WTC11 (cell line): Measurements from ENCODE around the gene ABHD6. TPM values are rescaled to one million over a fixed set of nuclear protein-coding genes. Genes with fewer than 3 reads are reported as not detected.

Source experiments
- ATAC-seq: fragments of 200-7000 bp; cut with Tn5 transposase; 2 replicates; pipeline ENCODE4 v1.10.0; 2021; ENCODE audit warnings: mild to moderate bottlenecking, moderate library complexity
- CTCF ChIA-PET: fragments of 300-600 bp; sonication (Branson Sonifier 250); formaldehyde crosslinking; loops from one replicate; lab custom pipeline; 2021; ENCODE audit warnings: antibody characterized with exemption; lab: Charles Lee
- POLR2A ChIA-PET: fragments of 350-600 bp; sonication (Branson Sonifier 250); formaldehyde crosslinking; loops from one replicate; lab custom pipeline; 2021; ENCODE audit warnings: antibody characterized with exemption; lab: Charles Lee
- DNase-seq: peaks from one replicate; pipeline ENCODE4 v3.0.0; 2021; ENCODE audit warnings: low spot score
- H3K27ac Mint-ChIP-seq: 2 replicates; pipeline ENCODE4 v1.8.0; 2021; ENCODE audit warnings: mixed read lengths
- H3K27me3 Mint-ChIP-seq: 2 replicates; pipeline ENCODE4 v1.8.0; 2021; ENCODE audit warnings: low read depth, mild to moderate bottlenecking, moderate library complexity, mixed read lengths
- H3K36me3 Mint-ChIP-seq: 2 replicates; pipeline ENCODE4 v1.8.0; 2021; ENCODE audit warnings: mixed read lengths
- H3K4me1 Mint-ChIP-seq: 2 replicates; pipeline ENCODE4 v1.8.0; 2022; ENCODE audit warnings: mixed read lengths
- H3K4me3 Mint-ChIP-seq: 2 replicates; pipeline ENCODE4 v1.8.0; 2021; ENCODE audit warnings: mild to moderate bottlenecking, moderate library complexity, mixed read lengths
- H3K9me3 Mint-ChIP-seq: 2 replicates; pipeline ENCODE4 v1.8.0; 2021; ENCODE audit warnings: mixed read lengths
- ATF2 ChIP-seq: sonication (generic); formaldehyde crosslinking; IDR thresholded peaks from 2 replicates; pipeline ENCODE4 v1.8.1; 2022; ENCODE audit warnings: low read depth, missing genetic modification reagents, borderline replicate concordance
- E2F4 ChIP-seq: sonication (generic); formaldehyde crosslinking; IDR thresholded peaks from 2 replicates; pipeline ENCODE4 v1.8.1; 2022; ENCODE audit warnings: low read depth, mild to moderate bottlenecking, moderate library complexity, missing genetic modification reagents, borderline replicate concordance
- ELF4 ChIP-seq: sonication (generic); formaldehyde crosslinking; IDR thresholded peaks from 2 replicates; pipeline ENCODE4 v1.8.1; 2022; ENCODE audit warnings: low read depth, mild to moderate bottlenecking, moderate library complexity, missing genetic modification reagents
- FOXK1 ChIP-seq: sonication (generic); formaldehyde crosslinking; IDR thresholded peaks from 2 replicates; pipeline ENCODE4 v1.8.0; 2022; ENCODE audit warnings: mild to moderate bottlenecking, moderate library complexity, missing genetic modification reagents
- GABPB1 ChIP-seq: sonication (generic); formaldehyde crosslinking; IDR thresholded peaks from 2 replicates; pipeline ENCODE4 v1.8.1; 2023; ENCODE audit warnings: mild to moderate bottlenecking, missing genetic modification reagents
- HMGA2 ChIP-seq: fragments of 250-450 bp; sonication (Bioruptor Pico); IDR thresholded peaks from 2 replicates; pipeline ENCODE4 v1.4.0; 2021; ENCODE audit warnings: mild to moderate bottlenecking, moderate library complexity
- IRF1 ChIP-seq: sonication (generic); formaldehyde crosslinking; IDR thresholded peaks from 2 replicates; pipeline ENCODE4 v1.8.0; 2023; ENCODE audit warnings: missing genetic modification reagents
- JUN ChIP-seq: sonication (generic); formaldehyde crosslinking; IDR thresholded peaks from 2 replicates; pipeline ENCODE4 v1.8.0; 2023; ENCODE audit warnings: mild to moderate bottlenecking, missing genetic modification reagents
- NFATC4 ChIP-seq: fragments of 250-450 bp; sonication (Bioruptor Pico); IDR thresholded peaks from 2 replicates; pipeline ENCODE4 v1.9.0; 2021; ENCODE audit warnings: mild to moderate bottlenecking
- NR2C2 ChIP-seq: sonication (generic); formaldehyde crosslinking; IDR thresholded peaks from 2 replicates; pipeline ENCODE4 v1.8.0; 2022; ENCODE audit warnings: mild to moderate bottlenecking, missing genetic modification reagents
- RORB ChIP-seq: fragments of 250-450 bp; sonication (Bioruptor Pico); IDR thresholded peaks from 2 replicates; pipeline ENCODE4 v1.9.0; 2021; ENCODE audit warnings: mild to moderate bottlenecking
- SMAD3 ChIP-seq: sonication (generic); formaldehyde crosslinking; IDR thresholded peaks from 2 replicates; pipeline ENCODE4 v1.8.0; 2022; ENCODE audit warnings: missing genetic modification reagents, mild to moderate bottlenecking, borderline replicate concordance
- SMAD4 ChIP-seq: sonication (generic); formaldehyde crosslinking; IDR thresholded peaks from 2 replicates; pipeline ENCODE4 v1.8.0; 2022; ENCODE audit warnings: mild to moderate bottlenecking, missing genetic modification reagents
- TP53 ChIP-seq: sonication (generic); formaldehyde crosslinking; IDR thresholded peaks from 2 replicates; pipeline ENCODE4 v1.8.1; 2023; ENCODE audit warnings: mild to moderate bottlenecking, missing genetic modification reagents
- ZBTB21 ChIP-seq: sonication (generic); formaldehyde crosslinking; IDR thresholded peaks from 2 replicates; pipeline ENCODE4 v1.8.1; 2023; ENCODE audit warnings: mild to moderate bottlenecking, missing genetic modification reagents, borderline replicate concordance
- ZBTB43 ChIP-seq: sonication (generic); formaldehyde crosslinking; IDR thresholded peaks from 2 replicates; pipeline ENCODE4 v1.8.1; 2023; ENCODE audit warnings: mild to moderate bottlenecking, missing genetic modification reagents
- ZNF263 ChIP-seq: sonication (generic); formaldehyde crosslinking; IDR thresholded peaks from 2 replicates; pipeline ENCODE4 v1.8.1; 2022; ENCODE audit warnings: low read depth, mild to moderate bottlenecking, moderate library complexity, missing genetic modification reagents
- ZNF396 ChIP-seq: fragments of 250-450 bp; sonication (Bioruptor Pico); IDR thresholded peaks from 2 replicates; pipeline ENCODE4 v1.8.0; 2021; ENCODE audit warnings: mild to moderate bottlenecking, moderate library complexity, borderline replicate concordance
- total RNA-seq: library from RNA; stranded (reverse); gene quantifications from 3 replicates; pipeline ENCODE4 v1.2.3, GENCODE V29; 2021
- TF ChIP-seq, protein P1 (sequence below): sonication (generic); formaldehyde crosslinking; IDR thresholded peaks from 2 replicates; pipeline ENCODE4 v1.8.0; 2023; ENCODE audit warnings: mild to moderate bottlenecking, missing genetic modification reagents
- TF ChIP-seq, protein P2 (sequence below): sonication (generic); formaldehyde crosslinking; IDR thresholded peaks from 2 replicates; pipeline ENCODE4 v1.8.1; 2022; ENCODE audit warnings: missing genetic modification reagents, borderline replicate concordance

Gene ABHD6
- total RNA-seq, 1 experiment from 2014 or later, result 5.4 TPM

- peaks cover 13% of the 10 kb centered on the region; the same call in 1 of the 2 replicates for H3K9me3 Mint-ChIP-seq
- CTCF ChIA-PET, result interaction anchor here (0.6 to 2.1 kb wide), 3 partner anchors 14 to 104 kb away, joined by 3 to 5 read pairs (median 5); partner anchors contain the start of genes HTD2 and RPP14
- TF ChIP-seq RORB (CRISPR knock-in tag) (no peak), ATF2 (CRISPR knock-in tag) (no peak), SMAD3 (CRISPR knock-in tag) (no peak), IRF1 (no peak), ELF4 (CRISPR knock-in tag) (no peak), FOXK1 (CRISPR knock-in tag) (no peak), ZNF263 (CRISPR knock-in tag) (no peak), SMAD4 (CRISPR knock-in tag) (no peak), NFATC4 (CRISPR knock-in tag) (no peak), HMGA2 (CRISPR knock-in tag) (no peak), TP53 (CRISPR knock-in tag) (no peak), GABPB1 (no peak), E2F4 (CRISPR knock-in tag) (no peak)
- TF ChIP-seq, protein P1, sequence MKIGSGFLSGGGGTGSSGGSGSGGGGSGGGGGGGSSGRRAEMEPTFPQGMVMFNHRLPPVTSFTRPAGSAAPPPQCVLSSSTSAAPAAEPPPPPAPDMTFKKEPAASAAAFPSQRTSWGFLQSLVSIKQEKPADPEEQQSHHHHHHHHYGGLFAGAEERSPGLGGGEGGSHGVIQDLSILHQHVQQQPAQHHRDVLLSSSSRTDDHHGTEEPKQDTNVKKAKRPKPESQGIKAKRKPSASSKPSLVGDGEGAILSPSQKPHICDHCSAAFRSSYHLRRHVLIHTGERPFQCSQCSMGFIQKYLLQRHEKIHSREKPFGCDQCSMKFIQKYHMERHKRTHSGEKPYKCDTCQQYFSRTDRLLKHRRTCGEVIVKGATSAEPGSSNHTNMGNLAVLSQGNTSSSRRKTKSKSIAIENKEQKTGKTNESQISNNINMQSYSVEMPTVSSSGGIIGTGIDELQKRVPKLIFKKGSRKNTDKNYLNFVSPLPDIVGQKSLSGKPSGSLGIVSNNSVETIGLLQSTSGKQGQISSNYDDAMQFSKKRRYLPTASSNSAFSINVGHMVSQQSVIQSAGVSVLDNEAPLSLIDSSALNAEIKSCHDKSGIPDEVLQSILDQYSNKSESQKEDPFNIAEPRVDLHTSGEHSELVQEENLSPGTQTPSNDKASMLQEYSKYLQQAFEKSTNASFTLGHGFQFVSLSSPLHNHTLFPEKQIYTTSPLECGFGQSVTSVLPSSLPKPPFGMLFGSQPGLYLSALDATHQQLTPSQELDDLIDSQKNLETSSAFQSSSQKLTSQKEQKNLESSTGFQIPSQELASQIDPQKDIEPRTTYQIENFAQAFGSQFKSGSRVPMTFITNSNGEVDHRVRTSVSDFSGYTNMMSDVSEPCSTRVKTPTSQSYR, result no peak
- TF ChIP-seq, all 79 proteins: peak for 0
- Mint-ChIP-seq H3K27me3 (no peaks in the 10 kb centered on the region; the same call in 1 of the 2 replicates), H3K4me1 (peaks cover 4% of the 10 kb centered on the region; the same call in 1 of the 2 replicates), H3K36me3 (peaks cover 13% of the 10 kb centered on the region), H3K27ac (no peak overlapping the region), H3K4me3 (no peak overlapping the region)
- POLR2A ChIA-PET, result no interaction called here
- ATAC-seq, result no peak
- no peak for DNase-seq
These were observed 54.2 kb downstream of the ABHD6 start for GRCh38 chr3:58291671-58292338.

DNA sequence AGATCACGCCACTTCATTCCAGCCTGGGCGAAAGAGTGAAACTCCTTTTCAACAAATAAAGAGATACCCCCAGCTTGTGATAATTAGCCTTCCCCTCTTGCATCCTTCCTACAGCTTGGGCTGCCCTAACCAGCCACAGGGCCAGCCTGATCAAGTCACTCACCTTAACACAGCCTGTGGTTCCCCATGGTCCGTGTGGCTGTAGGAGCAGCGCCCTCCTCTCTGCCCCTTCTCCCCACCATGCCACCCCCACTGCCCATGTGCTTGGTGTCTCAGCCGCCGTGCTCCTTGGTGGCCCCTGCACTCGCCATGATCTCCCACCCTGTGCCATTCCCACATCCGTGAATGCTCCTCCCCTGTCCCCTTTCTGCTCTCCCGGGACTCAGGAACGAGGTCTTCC, 55.3 kb downstream of the ABHD6 start:
- H3K4me3 Mint-ChIP-seq, result no peak overlapping the region
- ATAC-seq, result no peak
- peaks cover 4% of the 10 kb centered on the region; the same call in 1 of the 2 replicates for H3K4me1 Mint-ChIP-seq
- H3K9me3 Mint-ChIP-seq, result peaks cover 13% of the 10 kb centered on the region; the same call in 1 of the 2 replicates
- H3K36me3 Mint-ChIP-seq, result peaks cover 13% of the 10 kb centered on the region
- TF ChIP-seq ZBTB21 (no peak), E2F4 (CRISPR knock-in tag) (no peak), JUN (no peak), NR2C2 (CRISPR knock-in tag) (no peak), ZBTB43 (no peak), ZNF396 (no peak)
- TF ChIP-seq, protein P2, sequence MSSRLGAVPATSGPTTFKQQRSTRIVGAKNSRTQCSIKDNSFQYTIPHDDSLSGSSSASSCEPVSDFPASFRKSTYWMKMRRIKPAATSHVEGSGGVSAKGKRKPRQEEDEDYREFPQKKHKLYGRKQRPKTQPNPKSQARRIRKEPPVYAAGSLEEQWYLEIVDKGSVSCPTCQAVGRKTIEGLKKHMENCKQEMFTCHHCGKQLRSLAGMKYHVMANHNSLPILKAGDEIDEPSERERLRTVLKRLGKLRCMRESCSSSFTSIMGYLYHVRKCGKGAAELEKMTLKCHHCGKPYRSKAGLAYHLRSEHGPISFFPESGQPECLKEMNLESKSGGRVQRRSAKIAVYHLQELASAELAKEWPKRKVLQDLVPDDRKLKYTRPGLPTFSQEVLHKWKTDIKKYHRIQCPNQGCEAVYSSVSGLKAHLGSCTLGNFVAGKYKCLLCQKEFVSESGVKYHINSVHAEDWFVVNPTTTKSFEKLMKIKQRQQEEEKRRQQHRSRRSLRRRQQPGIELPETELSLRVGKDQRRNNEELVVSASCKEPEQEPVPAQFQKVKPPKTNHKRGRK (CRISPR knock-in tag), result no peak
- no peak for DNase-seq
- CTCF ChIA-PET, result interaction anchor here (1.5 to 2.1 kb wide), 3 partner anchors 13 to 105 kb away, joined by 5 to 6 read pairs (median 5); partner anchors contain the start of genes HTD2 and RPP14
- H3K27me3 Mint-ChIP-seq, result no peaks in the 10 kb centered on the region; the same call in 1 of the 2 replicates
- H3K27ac Mint-ChIP-seq, result no peak overlapping the region
- POLR2A ChIA-PET, result no interaction called here
